DOHH2 (cell line): ENCODE measurements around the gene KCNIP4.

Experiments used
- CTCF ChIP-seq: fragments of 200-600 bp; sonication (generic); IDR thresholded peaks from one replicate; pipeline ENCODE4 v1.5.1; 2014; ENCODE audit warnings: antibody characterized with exemption, mild to moderate bottlenecking, low read depth, low read length; ENCODE audit not compliant: poor library complexity, severe bottlenecking
- EZH2phosphoT487 ChIP-seq: fragments of 200-600 bp; sonication (generic); IDR thresholded peaks from 2 replicates; pipeline ENCODE4 v1.6.1; 2017; ENCODE audit warnings: borderline replicate concordance, mild to moderate bottlenecking, antibody characterized with exemption, low read length, moderate library complexity, mixed read lengths

DNA sequence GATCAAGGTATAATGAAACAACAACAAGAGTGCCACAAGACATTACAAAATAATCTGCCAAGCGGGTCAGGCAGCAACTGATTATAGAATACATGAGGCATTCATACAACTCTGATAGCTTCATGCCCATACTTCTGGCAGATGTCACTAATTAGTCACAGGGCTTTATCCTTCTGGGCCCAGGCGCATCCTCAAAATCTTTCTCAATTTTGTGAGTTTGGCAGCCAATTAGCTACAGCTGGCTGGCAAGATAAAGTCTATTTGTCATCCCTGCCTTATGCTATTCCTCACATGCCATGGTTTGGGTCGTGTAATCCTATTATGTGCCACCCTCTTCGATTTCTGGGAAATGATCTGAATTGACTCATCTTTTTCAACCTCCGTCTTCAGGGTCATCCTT is 994.0 kb downstream of the KCNIP4 start:
- TF ChIP-seq EZH2phosphoT487 (no peak), CTCF (no peak)
